LNCaP clone FGC (cell line): Measurements from ENCODE around the gene SCAMP2.
"Not testable (repeated sequence)": the region's sequence is repeated elsewhere in the genome, so short reads cannot be mapped to it uniquely, and the experiment has no call there.

Experiments
- DNase-seq: peaks from one replicate; pipeline ENCODE4 v3.0.0-alpha.2; 2011; ENCODE audit warnings: low read depth
- H3K4me3 ChIP-seq: 2 replicates; pipeline ENCODE4 v1.5.1; 2011; ENCODE audit warnings: mild to moderate bottlenecking, low read depth, low read length, control low read depth
- CTCF ChIP-seq: IDR thresholded peaks from 2 replicates; pipeline ENCODE4 v1.5.1; 2012; ENCODE audit warnings: mild to moderate bottlenecking; ENCODE audit not compliant: control insufficient read depth, insufficient read depth; ENCODE audit errors: extremely low read depth

The SCAMP2 gene

GRCh38 chr15:74897300-74897701, 24.1 kb upstream of the SCAMP2 start:
- H3K4me3 ChIP-seq: no peak overlapping the region
- no peak for TF ChIP-seq CTCF

DNA sequence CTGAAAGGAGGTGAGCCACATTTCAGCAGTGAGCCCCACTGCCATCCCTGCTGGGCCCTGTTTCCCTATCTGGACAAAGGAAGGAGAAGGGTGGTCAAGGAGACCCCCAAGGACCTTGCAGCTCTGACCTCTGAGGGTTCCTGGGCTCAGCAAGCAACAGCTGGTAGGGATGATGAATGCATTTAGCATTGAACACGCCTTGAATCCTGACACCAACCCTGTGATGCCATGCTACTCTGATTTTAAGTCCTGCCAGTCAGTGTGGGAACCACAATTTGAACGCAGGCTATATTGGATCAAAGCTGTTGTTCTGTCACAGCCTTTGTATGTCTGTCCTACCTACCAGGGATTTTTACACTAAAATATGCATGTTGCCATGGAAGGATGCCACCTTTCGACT, 23.2 kb upstream of the SCAMP2 start:
- DNase-seq: no peak
- H3K4me3 ChIP-seq: no peak overlapping the region
- no peak for TF ChIP-seq CTCF

More at GRCh38 chr15:74897300-74897701, 24.1 kb upstream of the SCAMP2 start:
- DNase-seq: no peak

DNA sequence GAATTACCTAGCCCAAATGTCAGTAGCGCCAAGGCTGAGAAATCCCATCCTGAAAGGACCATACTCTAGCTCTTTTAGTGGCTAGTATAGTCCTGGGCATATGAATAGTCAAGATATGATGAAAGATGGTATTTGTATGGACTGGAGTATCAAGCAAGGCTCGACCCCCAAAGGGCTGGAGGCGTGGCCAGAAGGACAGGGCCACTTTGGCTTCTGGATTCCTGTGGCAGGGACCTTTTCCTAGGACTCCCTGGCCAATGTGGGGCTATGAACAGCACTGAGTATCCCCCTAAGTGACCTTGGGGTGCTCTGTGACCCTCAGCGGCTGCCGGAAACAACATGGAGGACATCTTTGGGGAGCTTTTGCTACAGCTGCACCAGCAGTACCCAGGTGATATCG, 22.7 kb upstream of the SCAMP2 start:
- TF ChIP-seq CTCF: no peak
- DNase-seq: no peak
- H3K4me3 ChIP-seq: no peak overlapping the region

- not testable (repeated sequence) for H3K4me3 ChIP-seq, DNase-seq
Measured at GRCh38 chr15:74894383-74894782, 21.2 kb upstream of the SCAMP2 start.

GRCh38 chr15:74893627-74894026, 20.5 kb upstream of the SCAMP2 start:
- no peak overlapping the region for H3K4me3 ChIP-seq
- no peak for TF ChIP-seq CTCF
- no peak for DNase-seq

DNA sequence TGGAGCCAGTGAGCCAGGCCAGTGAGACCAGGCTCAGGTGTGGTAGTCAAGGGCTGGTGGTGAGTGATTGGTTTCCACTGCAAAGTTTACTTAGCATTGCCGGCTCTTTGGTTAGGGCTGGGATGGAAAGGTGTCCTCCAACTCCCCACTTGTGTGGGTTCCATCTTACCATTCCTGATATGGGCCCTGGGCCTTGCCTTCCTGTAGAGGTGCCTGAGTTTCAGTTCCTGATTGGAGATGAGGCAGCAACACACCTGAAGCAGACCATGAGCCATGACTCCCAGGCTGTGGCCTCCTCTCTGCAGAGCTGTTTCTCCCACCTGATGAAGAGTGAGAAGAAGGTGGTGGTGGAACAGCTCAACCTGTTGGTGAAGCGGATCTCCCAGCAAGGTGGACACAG, 19.8 kb upstream of the SCAMP2 start:
- TF ChIP-seq CTCF: no peak
- no peak for DNase-seq
- no peak overlapping the region for H3K4me3 ChIP-seq

- no peak overlapping the region for H3K4me3 ChIP-seq
- DNase-seq: no peak
- TF ChIP-seq CTCF: no peak
Measured at GRCh38 chr15:74892313-74892712, 19.1 kb upstream of the SCAMP2 start.

GRCh38 chr15:74891469-74891868, 18.3 kb upstream of the SCAMP2 start:
- TF ChIP-seq CTCF: no peak
- DNase-seq: no peak
- H3K4me3 ChIP-seq: no peak overlapping the region
